ENCODE results near the gene NLK.

GRCh38 chr17:27997044-27997401 lies 45.5 kb upstream of the NLK start:
- TF ChIP-seq CTCF (conservative IDR thresholded peaks at IDR 0.05; ENCODE audit: low read depth, low read length): no peak
- no peak for TF ChIP-seq RFX5 (IDR thresholded peaks at IDR 0.05; ENCODE audit: low read depth, low read length)
- no peak for TF ChIP-seq RAD21 (IDR thresholded peaks at IDR 0.05; ENCODE audit: low read length)
- TF ChIP-seq RCOR1 (IDR thresholded peaks at IDR 0.05; ENCODE audit: insufficient replicate concordance, low read length): no peak
- TF ChIP-seq BHLHE40 (IDR thresholded peaks at IDR 0.05; ENCODE audit: low read depth, low read length): no peak
- TF ChIP-seq SMC3 (IDR thresholded peaks at IDR 0.05; ENCODE audit: low read depth, low read length): no peak
- TF ChIP-seq POLR2A (IDR thresholded peaks at IDR 0.05; ENCODE audit: low read depth, low read length): no peak
- TF ChIP-seq USF2 (IDR thresholded peaks at IDR 0.05; ENCODE audit: low read depth, low read length): no peak

Measured in IMR-90 (cell line).